Large intestine (tissue), 3 donors: Measurements from ENCODE around the gene TRIM60. TPM values are rescaled to one million over a fixed set of nuclear protein-coding genes. Genes with fewer than 3 reads are reported as not detected.
"Not testable (repeated sequence)": the region's sequence is repeated elsewhere in the genome, so short reads cannot be mapped to it uniquely, and the experiment has no call there.

Source experiments
- DNase-seq, 2 donors: peaks; one replicate each; pipeline versions ENCODE4 v3.0.0 to v3.0.0-alpha.2; 2013
- H3K27ac ChIP-seq: one replicate; pipeline ENCODE4 v1.5.1; 2013; ENCODE audit warnings: low read length
- H3K27me3 ChIP-seq: 2 replicates; pipeline ENCODE4 v1.6.1; 2013; ENCODE audit warnings: low read length; ENCODE audit not compliant: control insufficient read depth, insufficient read depth
- H3K36me3 ChIP-seq: 2 replicates; pipeline ENCODE4 v1.6.1; 2013; ENCODE audit warnings: low read length; ENCODE audit not compliant: control insufficient read depth, insufficient read depth
- H3K4me1 ChIP-seq: one replicate; pipeline ENCODE4 v1.6.1; 2013; ENCODE audit warnings: low read length; ENCODE audit not compliant: control insufficient read depth, insufficient read depth
- H3K4me3 ChIP-seq: one replicate; pipeline ENCODE4 v1.5.1; 2013; ENCODE audit warnings: low read length
- H3K9me3 ChIP-seq: one replicate; pipeline ENCODE4 v1.6.1; 2013; ENCODE audit warnings: mild to moderate bottlenecking, low read depth, low read length, moderate library complexity; ENCODE audit not compliant: control insufficient read depth
- WGBS: methylation state at CpG from one replicate; pipeline ENCODE4 v1.1.5; 2013; ENCODE audit warnings: low lambda C conversion rate; ENCODE audit not compliant: insufficient coverage; 5-methylcytosine and 5-hydroxymethylcytosine counted together
- polyA plus RNA-seq: library from polyadenylated mRNA; unstranded; fragments of 120-200 nt; gene quantifications from one replicate; pipeline ENCODE4 v1.2.1, GENCODE V29; 2013

Gene TRIM60
- polyA plus RNA-seq, 1 donor: not detected

- WGBS: no CpG with 5 or more reads among the region's 5 CpGs
- Histone ChIP-seq H3K9me3 (no peaks in the 10 kb centered on the region), H3K4me1 (no peaks in the 10 kb centered on the region), H3K27ac (no peak overlapping the region), H3K27me3 (no peaks in the 10 kb centered on the region), H3K36me3 (no peaks in the 10 kb centered on the region), H3K4me3 (no peak overlapping the region)
- no peak for DNase-seq
Observed at GRCh38 chr4:165006886-165007285, 24.9 kb upstream of the TRIM60 start.

GRCh38 chr4:165009493-165010227 lies 22.1 kb upstream of the TRIM60 start:
- 92% methylated on average over 2 of the region's 5 CpGs for WGBS
- Histone ChIP-seq H3K27ac (no peak overlapping the region), H3K4me3 (no peak overlapping the region), H3K36me3 (no peaks in the 10 kb centered on the region), H3K27me3 (no peaks in the 10 kb centered on the region), H3K4me1 (no peaks in the 10 kb centered on the region), H3K9me3 (no peaks in the 10 kb centered on the region)
- no peak for DNase-seq

GRCh38 chr4:165010487-165010886 lies 21.3 kb upstream of the TRIM60 start:
- Histone ChIP-seq H3K27me3 (no peaks in the 10 kb centered on the region), H3K4me3 (no peak overlapping the region), H3K4me1 (no peaks in the 10 kb centered on the region), H3K9me3 (no peaks in the 10 kb centered on the region), H3K36me3 (no peaks in the 10 kb centered on the region), H3K27ac (no peak overlapping the region)
- DNase-seq: no peak
- WGBS: no CpG with 5 or more reads among the region's 2 CpGs

DNA sequence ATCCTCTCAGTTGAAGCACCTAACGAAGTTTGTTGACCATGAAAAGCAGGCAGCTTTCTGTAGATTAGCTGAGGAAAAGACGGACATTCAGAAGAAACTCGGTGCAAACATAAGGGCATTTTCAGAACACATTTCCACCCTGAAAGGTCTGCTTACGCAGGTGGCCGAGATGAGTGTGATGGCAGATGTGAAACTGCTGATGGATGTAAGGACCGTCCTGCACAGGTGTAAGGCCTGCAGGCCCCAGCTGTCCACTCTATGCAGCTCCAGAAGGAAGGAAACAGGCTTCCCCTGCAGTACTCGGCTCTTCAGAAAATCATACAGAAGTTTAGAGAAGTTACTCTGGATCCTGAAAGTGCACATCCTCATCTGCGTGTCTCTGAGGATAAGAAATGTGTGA lies 20.8 kb upstream of the TRIM60 start:
- Histone ChIP-seq H3K4me3 (no peak overlapping the region), H3K9me3 (no peaks in the 10 kb centered on the region), H3K27me3 (no peaks in the 10 kb centered on the region), H3K27ac (no peak overlapping the region), H3K4me1 (no peaks in the 10 kb centered on the region), H3K36me3 (no peaks in the 10 kb centered on the region)
- 80% methylated on average over 1 of the region's 8 CpGs for WGBS
- no peak for DNase-seq

GRCh38 chr4:165011403-165011802 lies 20.4 kb upstream of the TRIM60 start:
- H3K27ac ChIP-seq: no peak overlapping the region
- DNase-seq: no peak
- WGBS: no CpG with 5 or more reads among the region's 5 CpGs
- no peaks in the 10 kb centered on the region for H3K9me3 ChIP-seq
- no peaks in the 10 kb centered on the region for H3K36me3 ChIP-seq
- H3K4me1 ChIP-seq: no peaks in the 10 kb centered on the region
- no peak overlapping the region for H3K4me3 ChIP-seq
- no peaks in the 10 kb centered on the region for H3K27me3 ChIP-seq

DNA sequence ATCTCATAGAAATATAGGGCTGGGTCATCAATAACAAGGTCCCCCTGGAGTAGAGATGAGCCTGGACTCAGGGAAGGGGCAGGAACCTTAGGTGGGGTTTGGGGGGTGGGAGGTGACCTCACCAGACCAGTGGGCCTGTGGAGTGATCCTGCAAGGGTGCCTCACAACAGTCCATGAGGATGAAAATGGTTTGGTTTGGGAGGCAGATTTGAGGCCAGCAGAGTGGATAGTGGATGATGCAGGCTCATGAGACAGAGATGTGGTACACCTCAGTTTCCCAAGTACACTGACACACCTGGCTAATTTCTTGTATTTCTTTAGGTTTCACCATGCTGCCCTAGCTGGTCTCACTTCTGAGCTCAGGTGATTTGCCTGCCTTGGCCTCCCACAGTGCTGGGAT lies 18.1 kb upstream of the TRIM60 start:
- no peaks in the 10 kb centered on the region for H3K9me3 ChIP-seq
- H3K4me3 ChIP-seq: no peak overlapping the region
- no peaks in the 10 kb centered on the region for H3K4me1 ChIP-seq
- no peak for DNase-seq
- H3K36me3 ChIP-seq: no peaks in the 10 kb centered on the region
- no peaks in the 10 kb centered on the region for H3K27me3 ChIP-seq
- no peak overlapping the region for H3K27ac ChIP-seq

- H3K4me1 ChIP-seq: no peaks in the 10 kb centered on the region
- H3K27ac ChIP-seq: no peak overlapping the region
- H3K9me3 ChIP-seq: no peaks in the 10 kb centered on the region
- no peak overlapping the region for H3K4me3 ChIP-seq
- WGBS: no CpG with 5 or more reads among the region's 5 CpGs
- no peaks in the 10 kb centered on the region for H3K36me3 ChIP-seq
- DNase-seq: no peak
- no peaks in the 10 kb centered on the region for H3K27me3 ChIP-seq
Observed at GRCh38 chr4:165016971-165017370, 14.8 kb upstream of the TRIM60 start.

GRCh38 chr4:165019995-165020394 lies 11.8 kb upstream of the TRIM60 start:
- not testable (repeated sequence) for DNase-seq, H3K4me3 ChIP-seq, H3K9me3 ChIP-seq, H3K36me3 ChIP-seq, H3K27ac ChIP-seq, H3K27me3 ChIP-seq, H3K4me1 ChIP-seq
- WGBS: no CpG with 5 or more reads among the region's 30 CpGs

- H3K4me3 ChIP-seq, H3K27me3 ChIP-seq, H3K27ac ChIP-seq, H3K36me3 ChIP-seq, H3K9me3 ChIP-seq, H3K4me1 ChIP-seq, DNase-seq: not testable (repeated sequence)
- WGBS: 100% methylated on average over 5 of the region's 8 CpGs
Observed at GRCh38 chr4:165025782-165026181, 6.0 kb upstream of the TRIM60 start.

- WGBS: no CpG with 5 or more reads among the region's 7 CpGs
Observed at GRCh38 chr4:165027762-165028402, 3.9 kb upstream of the TRIM60 start.

DNA sequence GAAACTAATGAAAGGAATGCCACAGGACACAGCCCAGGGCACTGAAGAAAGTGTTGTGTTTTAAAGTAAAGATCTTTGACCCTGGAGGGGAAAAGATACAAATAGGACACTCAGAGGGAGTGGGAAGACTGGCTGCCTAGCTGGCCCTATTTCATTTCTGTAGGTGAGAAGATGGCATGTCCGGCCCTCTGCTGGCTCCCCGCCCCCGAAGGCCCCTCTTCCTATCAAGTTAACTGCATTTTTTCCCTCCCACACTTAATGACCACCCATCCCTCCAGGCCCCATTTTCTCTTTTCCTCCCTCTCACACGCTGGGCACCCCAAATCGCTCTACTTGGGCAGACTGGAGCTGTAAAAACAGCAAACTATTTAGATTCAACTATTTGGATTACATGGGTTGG lies 16.4 kb downstream of the TRIM60 start:
- no peaks in the 10 kb centered on the region for H3K27me3 ChIP-seq
- WGBS: no CpG with 5 or more reads among the region's 5 CpGs
- no peak overlapping the region for H3K4me3 ChIP-seq
- no peaks in the 10 kb centered on the region for H3K9me3 ChIP-seq
- no peak for DNase-seq
- no peak overlapping the region for H3K27ac ChIP-seq
- peaks cover 4% of the 10 kb centered on the region for H3K4me1 ChIP-seq
- H3K36me3 ChIP-seq: no peaks in the 10 kb centered on the region

More at GRCh38 chr4:165027762-165028402, 3.9 kb upstream of the TRIM60 start:
- Histone ChIP-seq H3K27ac (no peak overlapping the region), H3K9me3 (peaks cover 9% of the 10 kb centered on the region), H3K4me3 (no peak overlapping the region), H3K4me1 (no peaks in the 10 kb centered on the region), H3K27me3 (no peaks in the 10 kb centered on the region), H3K36me3 (no peaks in the 10 kb centered on the region)
- no peak for DNase-seq
